H1 (cell line): ENCODE measurements around the gene KIAA0513. TPM values are rescaled to one million over a fixed set of nuclear protein-coding genes. Genes with fewer than 3 reads are reported as not detected.

Source experiments
- CTCF ChIA-PET: fragments of 300-600 bp; sonication (Branson Sonifier 250); formaldehyde crosslinking; loops from one replicate; lab custom pipeline; 2021; ENCODE audit not compliant: partially characterized antibody; lab: Charles Lee
- POLR2A ChIA-PET: fragments of 300-600 bp; sonication (Branson Sonifier 250); formaldehyde crosslinking; loops from one replicate; lab custom pipeline; 2021; ENCODE audit warnings: inconsistent platforms; ENCODE audit not compliant: partially characterized antibody; lab: Charles Lee
- DNase-seq, 2 experiments: peaks; one replicate each; pipeline versions ENCODE4 v3.0.0 to v3.0.0-alpha.2; 2010 to 2022; ENCODE audit warnings: low spot score in 2 of 2, low read depth in 1 of 2, mixed read lengths in 1 of 2
- FAIRE-seq: peaks from 2 replicates; lab custom pipeline; 2011; peaks lifted over from hg19 to GRCh38; lab: Jason Lieb, UNC
- H2AFZ ChIP-seq: 2 replicates; pipeline ENCODE4 v1.8.1; 2012; ENCODE audit warnings: low read length, inconsistent platforms
- H2AK5ac ChIP-seq: 2 replicates; pipeline ENCODE4 v1.6.1; 2013; ENCODE audit warnings: low read depth, low read length
- H2BK120ac ChIP-seq: replicated peaks from 2 replicates; pipeline ENCODE3; 2013; ENCODE audit warnings: low read depth, low read length, inconsistent platforms
- H2BK12ac ChIP-seq: 2 replicates; pipeline ENCODE4 v1.6.1; 2013; ENCODE audit warnings: low read depth, low read length
- H2BK15ac ChIP-seq: 2 replicates; pipeline ENCODE4 v1.6.1; 2013; ENCODE audit warnings: low read length
- H2BK20ac ChIP-seq: 2 replicates; pipeline ENCODE4 v1.6.1; 2013; ENCODE audit warnings: low read length
- H2BK5ac ChIP-seq: 2 replicates; pipeline ENCODE4 v1.6.1; 2013; ENCODE audit warnings: low read depth, low read length
- H3K14ac ChIP-seq: 2 replicates; pipeline ENCODE4 v1.6.1; 2013; ENCODE audit warnings: inconsistent platforms; ENCODE audit not compliant: insufficient read length
- H3K18ac ChIP-seq: 2 replicates; pipeline ENCODE4 v1.6.1; 2013; ENCODE audit warnings: low read length; ENCODE audit errors: extremely low read depth
- H3K23ac ChIP-seq: 2 replicates; pipeline ENCODE4 v1.6.1; 2013; ENCODE audit warnings: inconsistent platforms; ENCODE audit not compliant: insufficient read length
- H3K23me2 ChIP-seq: 2 replicates; pipeline ENCODE4 v1.6.1; 2013; ENCODE audit warnings: low read depth, low read length
- H3K27ac ChIP-seq: 2 replicates; pipeline ENCODE4 v1.6.1; 2011; ENCODE audit warnings: low read depth, low read length, inconsistent platforms
- H3K27me3 ChIP-seq, 4 experiments: replicated peaks in 1 of 4; 1 replicate in 1 of 4; 2 replicates in 3 of 4; pipeline versions ENCODE4 v1.6.1 to v1.8.1; 2011 to 2013; ENCODE audit warnings: low read length in 3 of 4, mild to moderate bottlenecking in 3 of 4, inconsistent platforms in 2 of 4, mixed read lengths in 2 of 4, moderate library complexity in 1 of 4; ENCODE audit not compliant: control insufficient read depth in 3 of 4, insufficient read depth in 3 of 4; ENCODE audit errors: extremely low read depth in 1 of 4
- H3K36me3 ChIP-seq, 4 experiments: 2 replicates each; pipeline versions ENCODE4 v1.6.1 to v1.8.1; 2011 to 2013; ENCODE audit warnings: mild to moderate bottlenecking in 4 of 4, low read length in 3 of 4, moderate library complexity in 2 of 4, control low read depth in 1 of 4, inconsistent platforms in 1 of 4; ENCODE audit not compliant: insufficient read depth in 4 of 4, control insufficient read depth in 2 of 4
- H3K4ac ChIP-seq: replicated peaks from 2 replicates; pipeline ENCODE3; 2013; ENCODE audit warnings: low read length, low read depth, mixed read lengths, inconsistent platforms; ENCODE audit not compliant: insufficient read length
- H3K4me1 ChIP-seq, 4 experiments: replicated peaks in 1 of 4; 1 replicate in 1 of 4; 2 replicates in 3 of 4; pipeline versions ENCODE4 v1.6.1 to v1.8.1; 2011 to 2013; ENCODE audit warnings: low read length in 3 of 4, inconsistent platforms in 2 of 4, mixed read lengths in 1 of 4; ENCODE audit not compliant: insufficient read depth in 4 of 4, control insufficient read depth in 3 of 4
- H3K4me2 ChIP-seq, 2 experiments: 2 replicates each; pipeline versions ENCODE4 v1.6.1 to v1.8.1; 2011 to 2013; ENCODE audit warnings: low read depth in 2 of 2, low read length in 2 of 2, control low read depth in 1 of 2, inconsistent platforms in 1 of 2, mild to moderate bottlenecking in 1 of 2; ENCODE audit not compliant: insufficient read depth in 1 of 2
- H3K4me3 ChIP-seq, 4 experiments: fragments of 200-600, 300-600 bp in 1 of 4; sonication (generic), shearing (Covaris generic), sonication (Bioruptor Twin) in 1 of 4; 2 replicates each; pipeline versions ENCODE4 v1.5.1 to v1.8.1; 2011 to 2016; ENCODE audit warnings: low read length in 4 of 4, low read depth in 3 of 4, control low read depth in 2 of 4, inconsistent platforms in 2 of 4, mild to moderate bottlenecking in 2 of 4, mixed read lengths in 1 of 4, moderate library complexity in 1 of 4; ENCODE audit not compliant: insufficient read depth in 2 of 4; ENCODE audit errors: extremely low read depth in 1 of 4
- H3K56ac ChIP-seq: replicated peaks from 2 replicates; pipeline ENCODE3; 2013; ENCODE audit warnings: low read depth, mild to moderate bottlenecking, mixed read lengths, low read length, inconsistent platforms; ENCODE audit not compliant: insufficient read length
- H3K79me1 ChIP-seq: 2 replicates; pipeline ENCODE4 v1.6.1; 2013; ENCODE audit warnings: low read depth, low read length, control low read depth
- H3K79me2 ChIP-seq, 2 experiments: 2 replicates each; pipeline versions ENCODE4 v1.6.1 to v1.8.1; 2012 to 2013; ENCODE audit warnings: low read length in 2 of 2, mild to moderate bottlenecking in 2 of 2, inconsistent platforms in 1 of 2; ENCODE audit not compliant: insufficient read depth in 2 of 2, control insufficient read depth in 1 of 2
- H3K9ac ChIP-seq, 4 experiments: replicated peaks in 1 of 4; 1 replicate in 1 of 4; 2 replicates in 3 of 4; pipeline versions ENCODE4 v1.6.1 to v1.8.1; 2011 to 2013; ENCODE audit warnings: low read depth in 3 of 4, low read length in 3 of 4, control low read depth in 2 of 4, mild to moderate bottlenecking in 2 of 4, moderate library complexity in 2 of 4, inconsistent platforms in 1 of 4; ENCODE audit errors: extremely low read depth in 1 of 4
- H3K9me3 ChIP-seq, 2 experiments: 2 replicates each; pipeline versions ENCODE4 v1.6.1 to v1.8.1; 2012 to 2013; ENCODE audit warnings: mild to moderate bottlenecking in 2 of 2, moderate library complexity in 2 of 2, control low read depth in 1 of 2, inconsistent platforms in 1 of 2, low read depth in 1 of 2, low read length in 1 of 2, mixed read lengths in 1 of 2; ENCODE audit not compliant: insufficient read depth in 2 of 2
- H4K20me1 ChIP-seq, 2 experiments: replicated peaks in 1 of 2; 2 replicates each; pipeline versions ENCODE3 to v1.8.1; 2011 to 2013; ENCODE audit warnings: inconsistent platforms in 2 of 2, low read length in 2 of 2, mild to moderate bottlenecking in 1 of 2; ENCODE audit not compliant: insufficient read depth in 2 of 2, control insufficient read depth in 1 of 2
- H4K5ac ChIP-seq: 2 replicates; pipeline ENCODE4 v1.6.1; 2013; ENCODE audit warnings: low read length, low read depth, mixed read lengths, inconsistent platforms; ENCODE audit not compliant: insufficient read length
- H4K8ac ChIP-seq: 2 replicates; pipeline ENCODE4 v1.8.0; 2013; ENCODE audit warnings: mild to moderate bottlenecking, moderate library complexity, low read length, inconsistent platforms; ENCODE audit not compliant: insufficient read depth; ENCODE audit errors: extremely low read depth
- H4K91ac ChIP-seq: replicated peaks from 2 replicates; pipeline ENCODE3; 2013; ENCODE audit warnings: low read length, mixed read lengths, inconsistent platforms; ENCODE audit not compliant: insufficient read length
- CREB1 ChIP-seq: IDR thresholded peaks from 2 replicates; pipeline ENCODE4 v1.6.1; 2012; ENCODE audit warnings: inconsistent platforms
- EZH2 ChIP-seq: fragments of 200-600 bp; sonication (generic); IDR thresholded peaks from 2 replicates; pipeline ENCODE4 v1.7.1; 2012; ENCODE audit warnings: low read depth, mild to moderate bottlenecking, moderate library complexity, low read length, inconsistent platforms; ENCODE audit not compliant: severe bottlenecking
- KDM1A ChIP-seq: fragments of 200-600, 300-600 bp; sonication (generic); IDR thresholded peaks from 2 replicates; pipeline ENCODE4 v1.7.1; 2016; ENCODE audit warnings: mild to moderate bottlenecking, low read length, borderline replicate concordance
- RFX5 ChIP-seq: IDR thresholded peaks from 2 replicates; pipeline ENCODE4 v1.6.1; 2011; ENCODE audit warnings: low read depth, low read length, improper control_type of control experiment, borderline replicate concordance
- SAP30 ChIP-seq: fragments of 300-600 bp; sonication (generic); IDR thresholded peaks from 2 replicates; pipeline ENCODE4 v1.7.1; 2012; ENCODE audit warnings: low read length, moderate library complexity, mild to moderate bottlenecking, inconsistent platforms; ENCODE audit not compliant: insufficient read depth, insufficient replicate concordance
- SIN3A ChIP-seq, 2 experiments: IDR thresholded peaks in 1 of 2; conservative IDR thresholded peaks in 1 of 2; 2 replicates each; pipeline ENCODE4 v1.6.1; 2011 to 2012; ENCODE audit warnings: low read length in 2 of 2, improper control_type of control experiment in 1 of 2, low read depth in 1 of 2, mild to moderate bottlenecking in 1 of 2
- SP1 ChIP-seq: IDR thresholded peaks from 2 replicates; pipeline ENCODE4 v1.6.1; 2011; ENCODE audit warnings: low read depth, low read length
- TAF1 ChIP-seq: IDR thresholded peaks from 2 replicates; pipeline ENCODE4 v1.6.1; 2011; ENCODE audit warnings: mild to moderate bottlenecking, low read depth, low read length
- YY1 ChIP-seq: IDR thresholded peaks from 2 replicates; pipeline ENCODE4 v1.6.1; 2011; ENCODE audit warnings: low read depth, mild to moderate bottlenecking, low read length
- WGBS, 2 experiments: shearing (Covaris generic) in 1 of 2; methylation state at CpG; one replicate each; pipeline versions ENCODE4 v1.1.6 to v1.1.7; 2013 to 2015; ENCODE audit warnings: low lambda C conversion rate in 2 of 2, mixed read lengths in 2 of 2, inconsistent platforms in 1 of 2, low coverage in 1 of 2, missing lambda C conversion rate in 1 of 2; ENCODE audit not compliant: insufficient replicate concordance in 2 of 2, insufficient coverage in 1 of 2, insufficient read length in 1 of 2; ENCODE audit errors: extremely low coverage in 1 of 2, missing lambda C conversion rate in 1 of 2; 5-methylcytosine and 5-hydroxymethylcytosine counted together
- polyA plus RNA-seq, 7 experiments: library from polyadenylated mRNA; depleted of rRNA in 3 of 7; stranded (reverse) in 5 of 7; unstranded in 2 of 7; fragments of >200 nt in 5 of 7; fragments of 200-250 nt in 2 of 7; gene quantifications; 1 replicate in 5 of 7; 2 replicates in 1 of 7; 4 replicates in 1 of 7; pipeline versions ENCODE4 v1.2.1 to v1.2.3, GENCODE V29; 2011 to 2013; ENCODE audit warnings: missing spikeins in 2 of 7, mixed read lengths in 2 of 7
- total RNA-seq: library from RNA; stranded (reverse); fragmentation: NEBNext Ultra II Directional; extraction: Animal tissue kit (Norgen Biotek cat#: 25700); gene quantifications from 2 replicates; pipeline ENCODE4 v1.2.1, GENCODE V29; 2021

KIAA0513 gene
- total and polyA plus RNA-seq, 2 of the 8 experiments (the other 6 are each of a cell fraction or from before 2014, with no cell fraction given): 2.1 to 6.1 TPM

- peaks cover 24% of the 10 kb centered on the region for H3K79me1 ChIP-seq
- H2AFZ ChIP-seq: no peak overlapping the region
- POLR2A ChIA-PET: interaction anchor here (0.6 kb wide), 2 partner anchors 50 to 79 kb away, joined by 3 to 4 read pairs; no protein-coding TSS in a partner anchor
Observed at GRCh38 chr16:85004587-85005205, 22.9 kb upstream of the KIAA0513 start.

More at GRCh38 chr16:85004587-85005205, 22.9 kb upstream of the KIAA0513 start:
- H4K20me1 ChIP-seq: peaks cover 11 to 31% of the 10 kb centered on the region in 2 experiments
- H3K4me3 ChIP-seq: no peak overlapping the region
- no peak overlapping the region for H3K14ac ChIP-seq
- H2BK5ac ChIP-seq: no peak overlapping the region
- peaks cover 0 to 17% (median 5%) of the 10 kb centered on the region in 4 experiments; a peak in 6 of 7 replicates for H3K4me1 ChIP-seq
- H4K8ac ChIP-seq: no peak overlapping the region
- no peaks in the 10 kb centered on the region for H3K27me3 ChIP-seq
- H2BK120ac ChIP-seq: no peak overlapping the region
- peaks cover 6 to 84% of the 10 kb centered on the region in 2 experiments; a peak in 3 of 4 replicates for H3K79me2 ChIP-seq
- no peak for TF ChIP-seq YY1
- TF ChIP-seq SIN3A (conservative IDR thresholded peaks at IDR 0.05 in 1 of 2, IDR thresholded peaks at IDR 0.05 in 1 of 2; ENCODE audit: low read depth in 1 of 2, low read length in 2 of 2): no peak
- TF ChIP-seq KDM1A: no peak
- no peak for TF ChIP-seq RFX5
- TF ChIP-seq CREB1: no peak
- TF ChIP-seq SAP30: no peak
- TF ChIP-seq SP1: no peak
- no peak for TF ChIP-seq TAF1
- no peak for TF ChIP-seq EZH2
- TF ChIP-seq, all 59 proteins: peak for 0
- no peak overlapping the region for H2BK20ac ChIP-seq
- H2BK15ac ChIP-seq: no peak overlapping the region
- no peak overlapping the region for H3K18ac ChIP-seq
- no peak overlapping the region for H3K27ac ChIP-seq
- H3K56ac ChIP-seq: no peak overlapping the region
- no peaks in the 10 kb centered on the region for H3K36me3 ChIP-seq
- no peak for DNase-seq
- no peak overlapping the region for H3K23ac ChIP-seq
- H4K5ac ChIP-seq: no peak overlapping the region
- H3K23me2 ChIP-seq: no peaks in the 10 kb centered on the region
- H3K9me3 ChIP-seq: no peaks in the 10 kb centered on the region
- no peak overlapping the region; the same call in 1 of the 2 replicates for H2AK5ac ChIP-seq
- CTCF ChIA-PET: interaction anchor here (0.7 to 3.9 kb wide), 7 partner anchors 8 to 99 kb away, joined by 3 to 13 read pairs (median 4); no protein-coding TSS in a partner anchor
- H4K91ac ChIP-seq: no peak overlapping the region
- 81% methylated on average over 10 of the region's 10 CpGs; no CpG with 5 or more reads in 1 of the 2 experiments for WGBS, 2 experiments
- no peak for FAIRE-seq
- no peak overlapping the region for H3K9ac ChIP-seq
- peak overlapping the region in 1 of 2 experiments; percentile 19; a peak in 1 of 4 replicates for H3K4me2 ChIP-seq
- 0 out of 2 replicates have a peak overlapping the region, but pooled peaks have one; percentile 27 for H2BK12ac ChIP-seq
- H3K4ac ChIP-seq: no peak overlapping the region
